Panc1 (cell line): ENCODE results near the gene CDH26. TPM values are rescaled to one million over a fixed set of nuclear protein-coding genes. Genes with fewer than 3 reads are reported as not detected.

Source experiments
- ATAC-seq: fragments of 200-7000 bp; cut with Tn5 transposase; 2 replicates; pipeline ENCODE4 v1.9.1; 2020; ENCODE audit warnings: mild to moderate bottlenecking, moderate library complexity
- BruUV-seq: library from RNA; stranded (reverse); fragments of 400-500 nt; replicated peaks from 2 replicates; lab custom pipeline; 2021; lab: Mats Ljungman, UMichigan
- CTCF ChIA-PET: fragments of 300-600 bp; sonication (Branson Sonifier 250); formaldehyde crosslinking; loops from one replicate; lab custom pipeline; 2022; ENCODE audit warnings: antibody characterized with exemption; lab: Charles Lee
- POLR2A ChIA-PET: fragments of 300-600 bp; sonication (Branson Sonifier 250); formaldehyde crosslinking; loops from one replicate; lab custom pipeline; 2022; ENCODE audit warnings: antibody characterized with exemption; lab: Charles Lee
- DNase-seq: peaks from one replicate; pipeline ENCODE4 v3.0.0-alpha.2; 2010; ENCODE audit warnings: low read depth, low spot score
- H3K27ac ChIP-seq: 2 replicates; pipeline ENCODE4 v1.5.1; 2011; ENCODE audit warnings: mild to moderate bottlenecking, low read length, inconsistent platforms
- H3K27me3 ChIP-seq: fragments of 200-500 bp; sonication (Bioruptor generic); 2 replicates; pipeline ENCODE4 v1.6.0; 2014; ENCODE audit warnings: low read length, inconsistent platforms; ENCODE audit not compliant: control insufficient read depth, insufficient read depth
- H3K36me3 ChIP-seq: fragments of 200-500 bp; sonication (Bioruptor generic); 2 replicates; pipeline ENCODE4 v1.5.1; 2014; ENCODE audit warnings: inconsistent platforms, mild to moderate bottlenecking, low read length, moderate library complexity; ENCODE audit not compliant: control insufficient read depth, insufficient read depth
- H3K4me1 ChIP-seq: 2 replicates; pipeline ENCODE4 v1.5.1; 2011; ENCODE audit warnings: inconsistent platforms, mild to moderate bottlenecking, low read length, moderate library complexity; ENCODE audit not compliant: control insufficient read depth, insufficient read depth
- H3K4me3 ChIP-seq, 2 experiments: 2 replicates each; pipeline ENCODE4 v1.5.1; 2011 to 2012; ENCODE audit warnings: low read depth in 2 of 2, low read length in 2 of 2, mild to moderate bottlenecking in 2 of 2, inconsistent platforms in 1 of 2, moderate library complexity in 1 of 2
- H3K9me3 ChIP-seq: fragments of 200-500 bp; sonication (Bioruptor generic); 2 replicates; pipeline ENCODE4 v1.5.1; 2014; ENCODE audit warnings: low read depth, mild to moderate bottlenecking, inconsistent platforms, low read length, moderate library complexity; ENCODE audit not compliant: control insufficient read depth, insufficient read depth
- POLR2AphosphoS5 ChIP-seq: IDR thresholded peaks from 2 replicates; pipeline ENCODE4 v1.6.1; 2012; ENCODE audit warnings: mild to moderate bottlenecking, low read depth, low read length, moderate library complexity
- SIN3A ChIP-seq: IDR thresholded peaks from 2 replicates; pipeline ENCODE4 v1.6.1; 2012; ENCODE audit warnings: low read depth, mild to moderate bottlenecking, low read length, moderate library complexity, borderline replicate concordance; ENCODE audit not compliant: insufficient read depth
- TCF7L2 ChIP-seq: IDR thresholded peaks from 2 replicates; pipeline ENCODE4 v1.6.1; 2011; ENCODE audit warnings: mild to moderate bottlenecking, low read depth, low read length, inconsistent platforms
- in situ Hi-C: cut with HindIII; loops from 2 replicates; pipeline ENCODE4 v1.10.0; 2016; ENCODE audit warnings: low sequenced_read_pairs, low pct_unique_long_range_greater_than_20kb
- intact Hi-C: fragments of 100-400 bp; cut with micrococcal nuclease; formaldehyde crosslinking; loops from one replicate; pipeline ENCODE4 v1.10.0; 2022; ENCODE audit not compliant: unreplicated experiment
- total RNA-seq: library from RNA; stranded (reverse); gene quantifications from one replicate; pipeline ENCODE4 v1.2.1, GENCODE V29; 2021; ENCODE audit not compliant: unreplicated experiment
- TF ChIP-seq, protein P1 (sequence below): fragments of 450-650 bp; IDR thresholded peaks from 2 replicates; pipeline ENCODE4 v1.5.1; 2017; ENCODE audit warnings: mild to moderate bottlenecking
- TF ChIP-seq, protein P2 (sequence below), 2 experiments: IDR thresholded peaks; 2 replicates each; pipeline ENCODE4 v1.6.1; 2011 to 2012; ENCODE audit warnings: low read depth in 2 of 2, control low read depth in 1 of 2, low read length in 1 of 2, mild to moderate bottlenecking in 1 of 2, moderate library complexity in 1 of 2; ENCODE audit not compliant: insufficient read depth in 1 of 2

The CDH26 gene
- total RNA-seq, 1 experiment from 2014 or later: 0.46 TPM

DNA sequence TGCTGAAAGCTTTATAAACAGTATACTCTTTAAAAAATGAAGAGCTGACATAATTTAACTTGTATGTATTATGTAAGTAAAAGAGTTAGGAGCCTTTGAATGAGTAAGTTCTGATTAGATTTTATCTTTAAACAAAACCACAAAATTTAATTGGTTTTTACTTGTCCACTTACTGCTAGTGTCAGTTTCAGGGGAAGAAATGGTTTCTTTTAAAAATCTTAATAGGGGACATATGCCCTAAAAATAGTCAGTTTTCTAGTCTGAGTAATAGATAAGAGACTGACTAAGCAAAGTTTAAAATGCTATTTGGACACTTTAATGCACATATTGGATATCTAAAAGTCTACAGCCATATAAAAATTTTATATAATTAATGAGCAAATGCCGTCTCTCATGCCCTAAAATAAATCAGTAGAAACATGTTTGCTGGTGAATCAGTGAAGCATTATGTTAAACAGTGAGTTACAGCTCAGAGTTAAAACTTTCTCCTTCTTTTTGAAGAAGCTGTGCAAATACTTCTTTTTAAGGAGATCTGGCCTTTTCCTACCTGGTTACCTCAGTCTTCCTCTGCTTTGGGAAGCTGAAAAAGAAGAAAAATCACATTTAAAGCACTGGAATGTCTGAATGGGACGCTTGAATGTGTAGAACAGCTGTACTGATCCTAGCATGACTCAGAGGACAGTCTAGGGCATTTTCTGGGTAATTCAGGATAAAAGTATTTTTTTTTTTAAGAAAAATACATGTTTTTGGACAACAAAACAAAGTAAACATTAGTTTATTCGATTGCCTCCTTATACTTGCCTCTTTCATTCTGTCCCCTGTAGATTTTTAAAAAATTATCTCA lies 55.3 kb downstream of the CDH26 start:
- ATAC-seq (no peak), DNase-seq (no peak)
- Histone ChIP-seq H3K4me3 (no peak overlapping the region), H3K4me1 (no peaks in the 10 kb centered on the region), H3K27me3 (no peaks in the 10 kb centered on the region), H3K36me3 (no peaks in the 10 kb centered on the region), H3K27ac (no peak overlapping the region), H3K9me3 (no peaks in the 10 kb centered on the region)
- ChIA-PET POLR2A (no interaction called here), CTCF (no interaction called here)
- no peak for TF ChIP-seq SIN3A
- TF ChIP-seq, protein P1, sequence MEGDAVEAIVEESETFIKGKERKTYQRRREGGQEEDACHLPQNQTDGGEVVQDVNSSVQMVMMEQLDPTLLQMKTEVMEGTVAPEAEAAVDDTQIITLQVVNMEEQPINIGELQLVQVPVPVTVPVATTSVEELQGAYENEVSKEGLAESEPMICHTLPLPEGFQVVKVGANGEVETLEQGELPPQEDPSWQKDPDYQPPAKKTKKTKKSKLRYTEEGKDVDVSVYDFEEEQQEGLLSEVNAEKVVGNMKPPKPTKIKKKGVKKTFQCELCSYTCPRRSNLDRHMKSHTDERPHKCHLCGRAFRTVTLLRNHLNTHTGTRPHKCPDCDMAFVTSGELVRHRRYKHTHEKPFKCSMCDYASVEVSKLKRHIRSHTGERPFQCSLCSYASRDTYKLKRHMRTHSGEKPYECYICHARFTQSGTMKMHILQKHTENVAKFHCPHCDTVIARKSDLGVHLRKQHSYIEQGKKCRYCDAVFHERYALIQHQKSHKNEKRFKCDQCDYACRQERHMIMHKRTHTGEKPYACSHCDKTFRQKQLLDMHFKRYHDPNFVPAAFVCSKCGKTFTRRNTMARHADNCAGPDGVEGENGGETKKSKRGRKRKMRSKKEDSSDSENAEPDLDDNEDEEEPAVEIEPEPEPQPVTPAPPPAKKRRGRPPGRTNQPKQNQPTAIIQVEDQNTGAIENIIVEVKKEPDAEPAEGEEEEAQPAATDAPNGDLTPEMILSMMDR: no peak
- no peak for TF ChIP-seq TCF7L2
- TF ChIP-seq, protein P2, sequence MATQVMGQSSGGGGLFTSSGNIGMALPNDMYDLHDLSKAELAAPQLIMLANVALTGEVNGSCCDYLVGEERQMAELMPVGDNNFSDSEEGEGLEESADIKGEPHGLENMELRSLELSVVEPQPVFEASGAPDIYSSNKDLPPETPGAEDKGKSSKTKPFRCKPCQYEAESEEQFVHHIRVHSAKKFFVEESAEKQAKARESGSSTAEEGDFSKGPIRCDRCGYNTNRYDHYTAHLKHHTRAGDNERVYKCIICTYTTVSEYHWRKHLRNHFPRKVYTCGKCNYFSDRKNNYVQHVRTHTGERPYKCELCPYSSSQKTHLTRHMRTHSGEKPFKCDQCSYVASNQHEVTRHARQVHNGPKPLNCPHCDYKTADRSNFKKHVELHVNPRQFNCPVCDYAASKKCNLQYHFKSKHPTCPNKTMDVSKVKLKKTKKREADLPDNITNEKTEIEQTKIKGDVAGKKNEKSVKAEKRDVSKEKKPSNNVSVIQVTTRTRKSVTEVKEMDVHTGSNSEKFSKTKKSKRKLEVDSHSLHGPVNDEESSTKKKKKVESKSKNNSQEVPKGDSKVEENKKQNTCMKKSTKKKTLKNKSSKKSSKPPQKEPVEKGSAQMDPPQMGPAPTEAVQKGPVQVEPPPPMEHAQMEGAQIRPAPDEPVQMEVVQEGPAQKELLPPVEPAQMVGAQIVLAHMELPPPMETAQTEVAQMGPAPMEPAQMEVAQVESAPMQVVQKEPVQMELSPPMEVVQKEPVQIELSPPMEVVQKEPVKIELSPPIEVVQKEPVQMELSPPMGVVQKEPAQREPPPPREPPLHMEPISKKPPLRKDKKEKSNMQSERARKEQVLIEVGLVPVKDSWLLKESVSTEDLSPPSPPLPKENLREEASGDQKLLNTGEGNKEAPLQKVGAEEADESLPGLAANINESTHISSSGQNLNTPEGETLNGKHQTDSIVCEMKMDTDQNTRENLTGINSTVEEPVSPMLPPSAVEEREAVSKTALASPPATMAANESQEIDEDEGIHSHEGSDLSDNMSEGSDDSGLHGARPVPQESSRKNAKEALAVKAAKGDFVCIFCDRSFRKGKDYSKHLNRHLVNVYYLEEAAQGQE (IDR thresholded peaks at IDR 0.05; ENCODE audit: insufficient read depth in 1 of 2, low read depth in 2 of 2, low read length in 1 of 2): no peak
- no peak for TF ChIP-seq POLR2AphosphoS5
- no TSS peak for BruUV-seq
- intact Hi-C loops (no loop called here), in situ Hi-C loops (no loop called here)

DNA sequence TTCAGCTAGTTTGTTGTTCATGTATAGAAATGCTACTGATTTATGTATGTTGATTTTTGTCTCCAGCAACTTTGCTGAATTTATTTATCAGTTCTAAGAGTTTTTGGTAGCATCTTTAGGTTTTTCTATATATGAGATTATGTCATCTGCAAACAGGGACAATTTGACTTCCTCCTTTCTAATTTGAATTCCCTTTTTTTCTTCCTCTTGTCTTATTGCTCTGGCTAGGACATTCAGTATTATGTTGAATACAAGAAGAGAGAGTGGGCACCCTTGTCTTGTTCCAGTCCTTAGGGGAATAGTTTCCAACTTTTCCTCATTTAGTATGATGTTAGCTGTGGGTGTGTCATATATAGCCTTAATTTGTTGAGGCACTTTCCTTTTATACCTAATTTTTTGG lies 58.2 kb downstream of the CDH26 start:
- Histone ChIP-seq H3K9me3 (no peaks in the 10 kb centered on the region), H3K4me3 (no peak overlapping the region), H3K36me3 (no peaks in the 10 kb centered on the region), H3K27ac (no peak overlapping the region), H3K4me1 (no peaks in the 10 kb centered on the region), H3K27me3 (no peaks in the 10 kb centered on the region)
- DNase-seq (no peak), ATAC-seq (no peak)
- TF ChIP-seq POLR2AphosphoS5 (no peak), TCF7L2 (no peak), SIN3A (no peak)
- TF ChIP-seq, protein P1: no peak
- TF ChIP-seq, protein P2 (IDR thresholded peaks at IDR 0.05; ENCODE audit: insufficient read depth in 1 of 2, low read depth in 2 of 2, low read length in 1 of 2): no peak
- ChIA-PET POLR2A (no interaction called here), CTCF (no interaction called here)
- intact Hi-C loops: no loop called here
- in situ Hi-C loops: no loop called here
- no TSS peak for BruUV-seq
